PC-9 (cell line): ENCODE results near the gene SLC10A1. TPM values are rescaled to one million over a fixed set of nuclear protein-coding genes. Genes with fewer than 3 reads are reported as not detected.

Experiments used
- BruUV-seq: library from RNA; stranded (reverse); fragments of 400-500 nt; replicated peaks from 2 replicates; lab custom pipeline; 2021; lab: Mats Ljungman, UMichigan
- CTCF ChIA-PET: fragments of 300-600 bp; sonication (Branson Sonifier 250); formaldehyde crosslinking; loops from one replicate; lab custom pipeline; 2022; ENCODE audit warnings: antibody characterized with exemption; lab: Charles Lee
- POLR2A ChIA-PET: fragments of 300-600 bp; sonication (Branson Sonifier 250); formaldehyde crosslinking; loops from one replicate; lab custom pipeline; 2022; ENCODE audit warnings: antibody characterized with exemption; ENCODE audit not compliant: unreplicated experiment; lab: Charles Lee
- DNase-seq, 2 experiments: peaks; one replicate each; pipeline versions ENCODE4 v3.0.0 to v3.0.0-alpha.2; 2015 to 2022; ENCODE audit warnings: mixed read lengths in 1 of 2
- H2AFZ ChIP-seq: fragments of 200-600 bp; sonication (generic); 2 replicates; pipeline ENCODE4 v1.8.1; 2017; ENCODE audit warnings: antibody characterized with exemption
- H3F3A ChIP-seq: fragments of 200-600 bp; sonication (generic); 2 replicates; pipeline ENCODE4 v1.8.1; 2017; ENCODE audit warnings: antibody characterized with exemption, mild to moderate bottlenecking, low read depth; ENCODE audit not compliant: insufficient read depth
- H3K27ac ChIP-seq: fragments of 200-600 bp; sonication (generic); 2 replicates; pipeline ENCODE4 v1.6.1; 2016; ENCODE audit warnings: mixed run types
- H3K27me3 ChIP-seq: fragments of 200-600 bp; sonication (generic); 2 replicates; pipeline ENCODE4 v1.6.1; 2016; ENCODE audit warnings: low read depth, mixed run types; ENCODE audit not compliant: insufficient read depth
- H3K36me3 ChIP-seq: fragments of 200-600 bp; sonication (generic); 2 replicates; pipeline ENCODE4 v1.6.1; 2016; ENCODE audit warnings: low read depth, mixed run types
- H3K4me1 ChIP-seq: fragments of 200-600 bp; sonication (generic); replicated peaks from 2 replicates; pipeline ENCODE4 v1.6.1; 2016; ENCODE audit warnings: mixed run types; ENCODE audit not compliant: insufficient read depth
- H3K4me2 ChIP-seq: fragments of 200-600 bp; sonication (generic); 2 replicates; pipeline ENCODE4 v1.6.1; 2017; ENCODE audit warnings: mixed run types
- H3K4me3 ChIP-seq: fragments of 200-600 bp; sonication (generic); 2 replicates; pipeline ENCODE4 v1.6.1; 2016; ENCODE audit warnings: mixed run types
- H3K79me2 ChIP-seq: fragments of 200-600 bp; sonication (generic); 2 replicates; pipeline ENCODE4 v1.6.1; 2017; ENCODE audit warnings: low read depth, mixed run types
- H3K9me2 ChIP-seq: fragments of 200-600 bp; sonication (generic); 2 replicates; pipeline ENCODE4 v1.8.1; 2017; ENCODE audit warnings: mild to moderate bottlenecking; ENCODE audit not compliant: insufficient read depth
- H3K9me3 ChIP-seq: fragments of 200-600 bp; sonication (generic); 2 replicates; pipeline ENCODE4 v1.8.1; 2016; ENCODE audit warnings: low read depth; ENCODE audit not compliant: insufficient read depth
- H4K20me1 ChIP-seq: fragments of 200-600 bp; sonication (generic); 2 replicates; pipeline ENCODE4 v1.8.1; 2017; ENCODE audit not compliant: insufficient read depth
- EZH2 ChIP-seq: fragments of 200-600 bp; sonication (generic); IDR thresholded peaks from 2 replicates; pipeline ENCODE4 v1.8.0; 2017; ENCODE audit warnings: antibody characterized with exemption, low read depth
- intact Hi-C: fragments of 100-400 bp; cut with micrococcal nuclease; formaldehyde crosslinking; loops from one replicate; pipeline ENCODE4 v1.10.0; 2022; ENCODE audit not compliant: unreplicated experiment
- total RNA-seq: library from RNA; stranded (reverse); gene quantifications from 2 replicates; pipeline ENCODE4 v1.2.3, GENCODE V29; 2021
- TF ChIP-seq, protein P1 (sequence below): fragments of 200-600 bp; sonication (generic); conservative IDR thresholded peaks from 2 replicates; pipeline ENCODE4 v1.6.1; 2017; ENCODE audit warnings: mixed run types, antibody characterized with exemption, mild to moderate bottlenecking, moderate library complexity

SLC10A1 gene
- total RNA-seq, 1 experiment from 2014 or later, result not detected

DNA sequence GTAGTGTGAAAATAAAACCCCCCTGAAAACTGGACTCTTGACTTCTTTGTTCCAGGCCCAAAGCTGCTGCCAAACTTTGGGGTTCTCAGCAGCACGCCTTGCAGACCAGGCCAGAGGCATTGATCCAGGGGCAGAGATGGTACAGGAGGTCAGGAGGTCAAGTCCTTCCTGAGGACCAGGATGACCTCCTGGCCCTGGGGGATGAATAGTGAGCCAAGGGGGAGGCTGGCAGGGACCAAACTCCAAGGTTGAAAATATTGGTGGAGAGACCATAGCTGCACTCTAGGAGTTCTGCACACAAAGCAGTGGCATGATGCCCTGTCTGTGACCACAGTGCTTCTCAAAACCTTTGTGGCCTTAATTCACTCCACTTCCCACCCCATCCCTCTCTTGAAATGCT, 12.1 kb downstream of the SLC10A1 start:
- H3K79me2 ChIP-seq, result no peaks in the 10 kb centered on the region
- no peak overlapping the region for H2AFZ ChIP-seq
- no peak overlapping the region for H3K4me3 ChIP-seq
- H4K20me1 ChIP-seq, result no peaks in the 10 kb centered on the region
- ChIA-PET POLR2A (no interaction called here), CTCF (no interaction called here)
- no peak overlapping the region for H3K27ac ChIP-seq
- no peak overlapping the region for H3K4me2 ChIP-seq
- no peaks in the 10 kb centered on the region for H3K9me3 ChIP-seq
- H3K36me3 ChIP-seq, result peaks cover 1% of the 10 kb centered on the region; the same call in 1 of the 2 replicates
- H3K4me1 ChIP-seq, result no peaks in the 10 kb centered on the region
- intact Hi-C loops, result no loop called here
- peaks cover 2% of the 10 kb centered on the region; the same call in 1 of the 2 replicates for H3F3A ChIP-seq
- no peak for DNase-seq
- no peak for TF ChIP-seq EZH2
- TF ChIP-seq, protein P1, sequence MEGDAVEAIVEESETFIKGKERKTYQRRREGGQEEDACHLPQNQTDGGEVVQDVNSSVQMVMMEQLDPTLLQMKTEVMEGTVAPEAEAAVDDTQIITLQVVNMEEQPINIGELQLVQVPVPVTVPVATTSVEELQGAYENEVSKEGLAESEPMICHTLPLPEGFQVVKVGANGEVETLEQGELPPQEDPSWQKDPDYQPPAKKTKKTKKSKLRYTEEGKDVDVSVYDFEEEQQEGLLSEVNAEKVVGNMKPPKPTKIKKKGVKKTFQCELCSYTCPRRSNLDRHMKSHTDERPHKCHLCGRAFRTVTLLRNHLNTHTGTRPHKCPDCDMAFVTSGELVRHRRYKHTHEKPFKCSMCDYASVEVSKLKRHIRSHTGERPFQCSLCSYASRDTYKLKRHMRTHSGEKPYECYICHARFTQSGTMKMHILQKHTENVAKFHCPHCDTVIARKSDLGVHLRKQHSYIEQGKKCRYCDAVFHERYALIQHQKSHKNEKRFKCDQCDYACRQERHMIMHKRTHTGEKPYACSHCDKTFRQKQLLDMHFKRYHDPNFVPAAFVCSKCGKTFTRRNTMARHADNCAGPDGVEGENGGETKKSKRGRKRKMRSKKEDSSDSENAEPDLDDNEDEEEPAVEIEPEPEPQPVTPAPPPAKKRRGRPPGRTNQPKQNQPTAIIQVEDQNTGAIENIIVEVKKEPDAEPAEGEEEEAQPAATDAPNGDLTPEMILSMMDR, result no peak
- no peaks in the 10 kb centered on the region for H3K9me2 ChIP-seq
- H3K27me3 ChIP-seq, result no peaks in the 10 kb centered on the region
- no TSS peak for BruUV-seq

DNA sequence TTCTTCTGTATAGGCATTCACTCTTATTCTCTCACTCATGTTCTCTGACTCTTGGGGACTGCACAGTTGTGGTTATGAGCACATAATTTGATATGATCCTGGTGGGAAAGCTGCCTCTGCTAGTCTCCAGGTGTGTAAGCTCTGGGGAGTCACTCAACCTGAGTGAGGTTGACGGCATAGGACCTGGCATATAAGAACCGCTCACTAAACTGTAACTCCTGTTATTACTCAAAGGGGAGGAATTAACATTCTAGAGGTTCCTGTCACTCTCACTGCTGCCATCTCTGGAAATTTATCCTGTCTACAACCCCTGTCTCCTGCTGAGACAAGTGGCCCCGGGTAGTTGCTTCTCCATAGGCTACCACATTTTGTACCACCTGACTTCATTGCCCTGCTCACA, 16.1 kb downstream of the SLC10A1 start:
- no peaks in the 10 kb centered on the region for H3K27me3 ChIP-seq
- intact Hi-C loops, result no loop called here
- H3K36me3 ChIP-seq, result peaks cover 4% of the 10 kb centered on the region; the same call in 1 of the 2 replicates
- H4K20me1 ChIP-seq, result peaks cover 10% of the 10 kb centered on the region; the same call in 1 of the 2 replicates
- BruUV-seq, result no TSS peak
- H3K9me2 ChIP-seq, result no peaks in the 10 kb centered on the region
- no peaks in the 10 kb centered on the region for H3K9me3 ChIP-seq
- H3F3A ChIP-seq, result peaks cover 38% of the 10 kb centered on the region; the same call in 1 of the 2 replicates
- no peaks in the 10 kb centered on the region for H3K4me1 ChIP-seq
- ChIA-PET POLR2A (no interaction called here), CTCF (no interaction called here)
- no peak overlapping the region for H3K4me2 ChIP-seq
- H3K79me2 ChIP-seq, result no peaks in the 10 kb centered on the region
- TF ChIP-seq, protein P1, result no peak
- DNase-seq, result no peak
- H3K4me3 ChIP-seq, result no peak overlapping the region
- no peak overlapping the region for H2AFZ ChIP-seq
- H3K27ac ChIP-seq, result no peak overlapping the region

GRCh38 chr14:69780092-69780491, 16.9 kb downstream of the SLC10A1 start:
- no peak overlapping the region for H3K27ac ChIP-seq
- DNase-seq, result no peak
- POLR2A ChIA-PET, result no interaction called here
- peaks cover 10% of the 10 kb centered on the region; the same call in 1 of the 2 replicates for H4K20me1 ChIP-seq
- CTCF ChIA-PET, result no interaction called here
- no peak overlapping the region for H3K4me2 ChIP-seq
- no peak overlapping the region for H3K4me3 ChIP-seq
- H3K79me2 ChIP-seq, result no peaks in the 10 kb centered on the region
- H3F3A ChIP-seq, result peaks cover 47% of the 10 kb centered on the region; the same call in 1 of the 2 replicates
- intact Hi-C loops, result no loop called here
- H2AFZ ChIP-seq, result no peak overlapping the region
- no peaks in the 10 kb centered on the region for H3K9me3 ChIP-seq
- no TSS peak for BruUV-seq
- TF ChIP-seq, protein P1, result no peak
- no peak for TF ChIP-seq EZH2
- no peaks in the 10 kb centered on the region for H3K4me1 ChIP-seq
- H3K27me3 ChIP-seq, result no peaks in the 10 kb centered on the region
- H3K36me3 ChIP-seq, result peaks cover 10% of the 10 kb centered on the region; the same call in 1 of the 2 replicates
- H3K9me2 ChIP-seq, result no peaks in the 10 kb centered on the region
